Calu3 (cell line): ENCODE data around the gene FGF14. TPM values are rescaled to one million over a fixed set of nuclear protein-coding genes. Genes with fewer than 3 reads are reported as not detected.

Experiments
- BruUV-seq: library from RNA; stranded (reverse); fragments of 400-500 nt; replicated peaks from 2 replicates; lab custom pipeline; 2021; lab: Mats Ljungman, UMichigan
- CTCF ChIA-PET: fragments of 300-600 bp; sonication (Branson Sonifier 250); formaldehyde crosslinking; loops from one replicate; lab custom pipeline; 2022; ENCODE audit warnings: antibody characterized with exemption; lab: Charles Lee
- DNase-seq: peaks from one replicate; pipeline ENCODE4 v3.0.0; 2022
- H3K27ac Mint-ChIP-seq: one replicate; pipeline ENCODE4 v1.8.0; 2022; ENCODE audit warnings: mixed read lengths; ENCODE audit not compliant: unreplicated experiment
- H3K27me3 Mint-ChIP-seq: one replicate; pipeline ENCODE4 v1.8.0; 2022; ENCODE audit warnings: mixed read lengths; ENCODE audit not compliant: unreplicated experiment
- H3K36me3 Mint-ChIP-seq: one replicate; pipeline ENCODE4 v1.8.0; 2022; ENCODE audit warnings: mild to moderate bottlenecking, moderate library complexity, mixed read lengths; ENCODE audit not compliant: insufficient read depth, unreplicated experiment
- H3K4me1 Mint-ChIP-seq: one replicate; pipeline ENCODE4 v1.8.0; 2022; ENCODE audit warnings: mild to moderate bottlenecking, low read depth, mixed read lengths; ENCODE audit not compliant: unreplicated experiment
- H3K4me3 Mint-ChIP-seq: one replicate; pipeline ENCODE4 v1.8.0; 2022; ENCODE audit warnings: mild to moderate bottlenecking, low read depth, moderate library complexity, mixed read lengths; ENCODE audit not compliant: unreplicated experiment
- H3K9me3 Mint-ChIP-seq: one replicate; pipeline ENCODE4 v1.8.0; 2022; ENCODE audit warnings: low read depth, mixed read lengths; ENCODE audit not compliant: unreplicated experiment
- intact Hi-C: fragments of 100-400 bp; cut with micrococcal nuclease; formaldehyde crosslinking; loops from one replicate; pipeline ENCODE4 v1.10.0; 2022; ENCODE audit not compliant: unreplicated experiment
- total RNA-seq: library from RNA; stranded (reverse); gene quantifications from 2 replicates; pipeline ENCODE4 v1.2.3, GENCODE V29; 2022
- TF ChIP-seq, protein P1 (sequence below): fragments of 200-600 bp; IDR thresholded peaks from one replicate; pipeline ENCODE4 v1.8.0; 2022; ENCODE audit warnings: antibody characterized with exemption; ENCODE audit not compliant: unreplicated experiment

Gene FGF14
- total RNA-seq, 1 experiment from 2014 or later: 0.21 TPM

DNA sequence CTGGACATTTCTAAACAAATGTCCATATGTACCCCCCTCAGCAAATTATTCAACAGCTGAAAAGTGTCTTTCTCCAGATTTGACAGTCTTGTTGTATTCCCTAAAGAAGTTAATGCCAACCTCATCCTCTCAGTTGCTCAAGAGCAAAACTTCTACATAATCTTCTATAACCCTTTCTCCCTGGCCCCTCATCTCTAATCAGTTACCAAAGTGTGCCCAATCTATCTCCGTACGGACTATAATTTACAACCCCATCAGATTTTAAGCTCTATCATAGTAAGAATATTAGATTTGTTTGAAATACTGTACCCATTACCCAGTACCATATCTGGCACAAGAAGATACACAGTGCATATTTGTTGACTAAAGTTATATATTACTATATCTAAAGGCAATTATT is 101.5 kb downstream of the FGF14 start:
- H3K4me3 Mint-ChIP-seq: no peak overlapping the region
- no peak overlapping the region for H3K27ac Mint-ChIP-seq
- DNase-seq: no peak
- no peaks in the 10 kb centered on the region for H3K27me3 Mint-ChIP-seq
- H3K36me3 Mint-ChIP-seq: no peaks in the 10 kb centered on the region
- H3K9me3 Mint-ChIP-seq: no peaks in the 10 kb centered on the region
- CTCF ChIA-PET: no interaction called here
- no peaks in the 10 kb centered on the region for H3K4me1 Mint-ChIP-seq
- TF ChIP-seq, protein P1, sequence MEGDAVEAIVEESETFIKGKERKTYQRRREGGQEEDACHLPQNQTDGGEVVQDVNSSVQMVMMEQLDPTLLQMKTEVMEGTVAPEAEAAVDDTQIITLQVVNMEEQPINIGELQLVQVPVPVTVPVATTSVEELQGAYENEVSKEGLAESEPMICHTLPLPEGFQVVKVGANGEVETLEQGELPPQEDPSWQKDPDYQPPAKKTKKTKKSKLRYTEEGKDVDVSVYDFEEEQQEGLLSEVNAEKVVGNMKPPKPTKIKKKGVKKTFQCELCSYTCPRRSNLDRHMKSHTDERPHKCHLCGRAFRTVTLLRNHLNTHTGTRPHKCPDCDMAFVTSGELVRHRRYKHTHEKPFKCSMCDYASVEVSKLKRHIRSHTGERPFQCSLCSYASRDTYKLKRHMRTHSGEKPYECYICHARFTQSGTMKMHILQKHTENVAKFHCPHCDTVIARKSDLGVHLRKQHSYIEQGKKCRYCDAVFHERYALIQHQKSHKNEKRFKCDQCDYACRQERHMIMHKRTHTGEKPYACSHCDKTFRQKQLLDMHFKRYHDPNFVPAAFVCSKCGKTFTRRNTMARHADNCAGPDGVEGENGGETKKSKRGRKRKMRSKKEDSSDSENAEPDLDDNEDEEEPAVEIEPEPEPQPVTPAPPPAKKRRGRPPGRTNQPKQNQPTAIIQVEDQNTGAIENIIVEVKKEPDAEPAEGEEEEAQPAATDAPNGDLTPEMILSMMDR: no peak
- intact Hi-C loops: no loop called here
- no TSS peak for BruUV-seq

DNA sequence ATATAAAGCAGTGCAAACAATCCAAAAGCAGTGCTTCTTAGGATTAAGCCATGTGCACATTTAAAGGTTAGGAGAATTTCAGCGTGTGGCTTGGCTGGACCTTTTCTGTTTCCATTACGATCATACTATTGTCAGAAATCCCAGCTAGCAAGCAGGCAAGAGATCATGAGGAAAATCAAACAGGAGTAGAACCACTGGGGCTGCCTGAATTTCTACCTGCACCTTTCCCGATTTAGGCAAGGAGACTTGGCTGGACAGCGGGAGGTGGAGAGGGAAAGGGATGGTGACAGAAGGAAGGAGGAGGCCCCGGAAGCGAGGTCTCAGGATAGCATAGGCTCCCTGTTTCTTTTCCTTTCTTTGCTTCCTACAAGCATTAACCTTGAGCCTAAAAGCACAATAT is 102.5 kb downstream of the FGF14 start:
- intact Hi-C loops: no loop called here
- CTCF ChIA-PET: no interaction called here
- Mint-ChIP-seq H3K4me1 (no peaks in the 10 kb centered on the region), H3K4me3 (no peak overlapping the region), H3K9me3 (no peaks in the 10 kb centered on the region), H3K27ac (no peak overlapping the region), H3K36me3 (no peaks in the 10 kb centered on the region), H3K27me3 (no peaks in the 10 kb centered on the region)
- no TSS peak for BruUV-seq
- TF ChIP-seq, protein P1: no peak
- no peak for DNase-seq

DNA sequence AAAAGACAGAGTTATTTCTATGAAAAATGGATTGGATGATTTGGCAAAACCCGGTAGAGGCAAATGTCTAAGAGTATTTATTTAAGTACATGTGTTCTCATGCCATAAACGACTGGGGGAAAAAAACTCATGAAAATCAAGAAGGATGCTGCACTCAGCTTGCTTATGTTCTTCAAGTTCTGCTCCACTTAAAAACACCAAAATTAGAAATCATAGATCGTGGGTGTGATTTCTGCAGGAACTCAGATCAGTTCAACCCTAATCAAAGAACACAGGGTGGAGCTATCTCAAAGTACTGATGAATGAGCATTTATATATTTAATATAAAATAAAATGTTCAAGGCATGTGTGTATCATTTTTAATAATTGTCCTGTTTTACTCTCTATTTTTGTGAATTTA is 103.8 kb downstream of the FGF14 start:
- CTCF ChIA-PET: no interaction called here
- Mint-ChIP-seq H3K4me1 (no peaks in the 10 kb centered on the region), H3K27ac (no peak overlapping the region), H3K9me3 (no peaks in the 10 kb centered on the region), H3K36me3 (no peaks in the 10 kb centered on the region), H3K27me3 (no peaks in the 10 kb centered on the region), H3K4me3 (no peak overlapping the region)
- DNase-seq: no peak
- no TSS peak for BruUV-seq
- TF ChIP-seq, protein P1: no peak
- intact Hi-C loops: no loop called here

DNA sequence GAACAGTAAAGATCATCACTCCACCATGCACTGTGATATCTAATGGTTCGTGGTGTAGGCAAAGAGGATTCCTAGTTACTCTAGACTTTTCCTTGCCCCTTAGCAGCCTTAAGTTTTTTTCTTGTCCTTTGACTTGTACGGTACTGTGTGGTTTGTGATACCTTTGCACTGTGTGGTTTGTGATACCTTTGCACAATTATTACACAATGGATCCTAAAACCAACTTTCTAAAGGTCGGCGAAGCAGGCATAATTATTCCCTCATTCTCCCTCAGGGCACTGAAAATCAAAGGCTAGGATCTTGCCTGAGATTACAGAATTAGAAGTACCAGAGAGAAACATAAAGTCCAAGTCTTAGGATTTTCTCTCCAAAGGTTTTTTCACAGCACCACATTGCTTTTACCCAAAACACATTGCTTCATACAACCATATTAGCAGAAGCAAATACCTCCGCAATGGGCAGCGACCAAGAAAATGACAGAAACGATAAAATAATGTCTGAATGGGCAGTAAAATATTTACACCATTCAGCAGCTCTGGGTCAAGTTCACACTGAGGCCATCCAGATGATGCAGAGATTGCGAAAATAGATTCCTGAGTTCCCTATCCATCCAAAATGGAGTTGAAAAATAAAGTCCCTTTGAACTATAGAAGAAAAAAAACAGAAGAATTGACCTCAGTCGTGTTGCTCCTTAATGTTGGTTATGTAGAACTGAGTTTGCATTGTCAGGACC is 106.4 kb downstream of the FGF14 start:
- BruUV-seq: no TSS peak
- Mint-ChIP-seq H3K9me3 (no peaks in the 10 kb centered on the region), H3K4me3 (no peak overlapping the region), H3K27me3 (no peaks in the 10 kb centered on the region), H3K36me3 (no peaks in the 10 kb centered on the region), H3K27ac (no peak overlapping the region), H3K4me1 (no peaks in the 10 kb centered on the region)
- DNase-seq: no peak
- TF ChIP-seq, protein P1: no peak
- CTCF ChIA-PET: no interaction called here
- intact Hi-C loops: no loop called here
